Upper lobe of left lung (tissue), 6 donors: ENCODE results near the gene HPRT1. TPM values are rescaled to one million over a fixed set of nuclear protein-coding genes. Genes with fewer than 3 reads are reported as not detected.

ENCODE experiments used
- ATAC-seq, 2 donors: fragments of 200-7000 bp; cut with Tn5 transposase; one replicate each; pipeline ENCODE4 v1.9.1; 2022; ENCODE audit warnings: mild to moderate bottlenecking in 2 of 2, moderate library complexity in 2 of 2; ENCODE audit not compliant: low FRiP score in 2 of 2
- DNase-seq, 2 donors: peaks; one replicate each; pipeline ENCODE4 v3.0.0-alpha.2; 2019 to 2020
- H3K27ac ChIP-seq, 4 donors: fragments of 200-600 bp; sonication (generic); one replicate each; pipeline ENCODE4 v1.5.1; 2016 to 2019
- H3K27me3 ChIP-seq, 4 donors: fragments of 200-600 bp; sonication (generic); one replicate each; pipeline ENCODE4 v1.5.1; 2017 to 2019
- H3K36me3 ChIP-seq, 4 donors: fragments of 200-600 bp; sonication (generic); one replicate each; pipeline ENCODE4 v1.5.1; 2016 to 2019
- H3K4me1 ChIP-seq, 4 donors: fragments of 200-600 bp; sonication (generic); one replicate each; pipeline ENCODE4 v1.5.1; 2018 to 2019
- H3K4me3 ChIP-seq, 4 donors: fragments of 200-600 bp; sonication (generic); one replicate each; pipeline ENCODE4 v1.5.1; 2017 to 2019; ENCODE audit warnings: mild to moderate bottlenecking in 2 of 4, moderate library complexity in 1 of 4
- H3K9me3 ChIP-seq, 4 donors: fragments of 200-600 bp; sonication (generic); one replicate each; pipeline ENCODE4 v1.5.1; 2018 to 2019
- EP300 ChIP-seq, 4 donors: sonication (generic); formaldehyde crosslinking; IDR thresholded peaks; one replicate each; pipeline ENCODE4 v1.5.1; 2017; ENCODE audit warnings: antibody characterized with exemption in 4 of 4, control low read depth in 2 of 4
- POLR2A ChIP-seq, 4 donors: fragments of 450-650 bp; IDR thresholded peaks; one replicate each; pipeline ENCODE4 v1.5.1; 2016 to 2017; ENCODE audit warnings: antibody characterized with exemption in 4 of 4, mild to moderate bottlenecking in 2 of 4
- POLR2AphosphoS5 ChIP-seq, 2 donors: sonication (generic); formaldehyde crosslinking; IDR thresholded peaks; one replicate each; pipeline ENCODE4 v1.5.1; 2017; ENCODE audit warnings: antibody characterized with exemption in 2 of 2
- WGBS, 2 donors: methylation state at CpG; one replicate each; pipeline ENCODE4 v1.1.5; 2017 to 2018; 5-methylcytosine and 5-hydroxymethylcytosine counted together
- total RNA-seq, 6 donors: library from RNA; depleted of rRNA in 4 of 6; stranded (reverse); fragments of >200 nt in 4 of 6; gene quantifications; one replicate each; pipeline versions ENCODE4 v1.1.0 to v1.2.1, GENCODE V29; 2016 to 2021
- TF ChIP-seq, protein P1 (sequence below), 6 experiments: fragments of 450-650 bp in 4 of 6; fragments of 200-600 bp in 2 of 6; sonication (generic) in 2 of 6; IDR thresholded peaks; one replicate each; pipeline ENCODE4 v1.5.1; 2016 to 2019; ENCODE audit warnings: antibody characterized with exemption in 6 of 6
- donor health status: DM: no; HTN: no; CAD: no; lungs with moderate emphysema.
- donor health status: DM: no; HTN: yes; CAD: no; lungs with severe emphysema.

The HPRT1 gene
- total RNA-seq, 6 donors from 2014 or later: 4.4 to 17.2 (median 14.5) TPM

GRCh38 chrX:134480061-134480460, 20.1 kb downstream of the HPRT1 start:
- no peaks in the 10 kb centered on the region for H3K27me3 ChIP-seq
- DNase-seq: no peak
- no peaks in the 10 kb centered on the region for H3K4me1 ChIP-seq
- no peaks in the 10 kb centered on the region for H3K9me3 ChIP-seq
- H3K4me3 ChIP-seq: no peak overlapping the region
- H3K36me3 ChIP-seq: peaks cover 0 to 5% (median 0%) of the 10 kb centered on the region in 4 donors
- no peak for ATAC-seq
- no peak overlapping the region for H3K27ac ChIP-seq
- WGBS, 2 donors: 75 to 82% methylated on average over 1 of the region's 1 CpG
- TF ChIP-seq, protein P1, sequence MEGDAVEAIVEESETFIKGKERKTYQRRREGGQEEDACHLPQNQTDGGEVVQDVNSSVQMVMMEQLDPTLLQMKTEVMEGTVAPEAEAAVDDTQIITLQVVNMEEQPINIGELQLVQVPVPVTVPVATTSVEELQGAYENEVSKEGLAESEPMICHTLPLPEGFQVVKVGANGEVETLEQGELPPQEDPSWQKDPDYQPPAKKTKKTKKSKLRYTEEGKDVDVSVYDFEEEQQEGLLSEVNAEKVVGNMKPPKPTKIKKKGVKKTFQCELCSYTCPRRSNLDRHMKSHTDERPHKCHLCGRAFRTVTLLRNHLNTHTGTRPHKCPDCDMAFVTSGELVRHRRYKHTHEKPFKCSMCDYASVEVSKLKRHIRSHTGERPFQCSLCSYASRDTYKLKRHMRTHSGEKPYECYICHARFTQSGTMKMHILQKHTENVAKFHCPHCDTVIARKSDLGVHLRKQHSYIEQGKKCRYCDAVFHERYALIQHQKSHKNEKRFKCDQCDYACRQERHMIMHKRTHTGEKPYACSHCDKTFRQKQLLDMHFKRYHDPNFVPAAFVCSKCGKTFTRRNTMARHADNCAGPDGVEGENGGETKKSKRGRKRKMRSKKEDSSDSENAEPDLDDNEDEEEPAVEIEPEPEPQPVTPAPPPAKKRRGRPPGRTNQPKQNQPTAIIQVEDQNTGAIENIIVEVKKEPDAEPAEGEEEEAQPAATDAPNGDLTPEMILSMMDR (IDR thresholded peaks at IDR 0.05): no peak
- no peak for TF ChIP-seq POLR2A (IDR thresholded peaks at IDR 0.05)
- TF ChIP-seq POLR2AphosphoS5 (IDR thresholded peaks at IDR 0.05): no peak
- TF ChIP-seq EP300 (IDR thresholded peaks at IDR 0.05): no peak

- no peak overlapping the region for H3K27ac ChIP-seq
- TF ChIP-seq POLR2A (IDR thresholded peaks at IDR 0.05): no peak
- TF ChIP-seq EP300 (IDR thresholded peaks at IDR 0.05): no peak
- TF ChIP-seq POLR2AphosphoS5 (IDR thresholded peaks at IDR 0.05): no peak
- TF ChIP-seq, protein P1 (IDR thresholded peaks at IDR 0.05): no peak
- no peaks in the 10 kb centered on the region for H3K9me3 ChIP-seq
- H3K36me3 ChIP-seq: no peaks in the 10 kb centered on the region
- no peaks in the 10 kb centered on the region for H3K4me1 ChIP-seq
- ATAC-seq: no peak
- no peak for DNase-seq
- no peaks in the 10 kb centered on the region for H3K27me3 ChIP-seq
- no peak overlapping the region for H3K4me3 ChIP-seq
- 80 to 87% methylated on average over 2 of the region's 2 CpGs for WGBS, 2 donors
Measured at GRCh38 chrX:134481339-134481738, 21.4 kb downstream of the HPRT1 start.

- no peaks in the 10 kb centered on the region for H3K4me1 ChIP-seq
Measured at GRCh38 chrX:134482371-134482770, 22.4 kb downstream of the HPRT1 start.

DNA sequence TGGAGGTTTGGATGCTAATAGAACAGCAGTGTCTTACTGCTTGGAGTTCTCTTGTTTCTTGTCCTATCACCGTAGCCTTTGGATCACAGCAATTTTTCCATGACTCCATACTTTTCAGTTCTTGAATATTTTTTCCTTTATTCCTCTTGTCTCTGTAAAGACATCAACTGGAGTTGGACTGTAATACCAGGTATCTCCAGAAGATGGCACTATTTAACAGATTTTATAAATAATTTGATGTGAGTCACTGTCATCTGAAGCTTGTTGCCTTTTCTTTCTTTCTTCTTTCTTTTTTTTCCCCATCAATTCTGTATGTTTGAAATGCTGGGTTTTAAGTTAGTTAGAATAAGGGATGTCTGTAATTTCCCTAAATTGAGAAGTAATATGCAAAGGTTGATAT, 24.1 kb downstream of the HPRT1 start:
- no peak overlapping the region for H3K27ac ChIP-seq
- no peak for DNase-seq
- ATAC-seq: no peak
- no peak overlapping the region for H3K4me3 ChIP-seq
- no peaks in the 10 kb centered on the region for H3K9me3 ChIP-seq
- TF ChIP-seq, protein P1 (IDR thresholded peaks at IDR 0.05): peak; percentile 44 to 62 (median 49)
- no peak for TF ChIP-seq POLR2A (IDR thresholded peaks at IDR 0.05)
- H3K36me3 ChIP-seq: no peaks in the 10 kb centered on the region
- H3K4me1 ChIP-seq: no peaks in the 10 kb centered on the region
- 47 to 62% methylated on average over 1 of the region's 1 CpG for whole genome bisulfite sequencing, 2 donors
- H3K27me3 ChIP-seq: no peaks in the 10 kb centered on the region

More at GRCh38 chrX:134482371-134482770, 22.4 kb downstream of the HPRT1 start:
- TF ChIP-seq EP300 (IDR thresholded peaks at IDR 0.05) (no peak), POLR2A (IDR thresholded peaks at IDR 0.05) (no peak)
- TF ChIP-seq, protein P1 (IDR thresholded peaks at IDR 0.05): no peak
- DNase-seq (no peak), ATAC-seq (no peak)
- H3K27ac ChIP-seq: no peak overlapping the region
- H3K36me3 ChIP-seq: no peaks in the 10 kb centered on the region
- no peaks in the 10 kb centered on the region for H3K9me3 ChIP-seq
- 40 to 67% methylated on average over 3 of the region's 3 CpGs for WGBS, 2 donors
- H3K4me3 ChIP-seq: no peak overlapping the region
- no peaks in the 10 kb centered on the region for H3K27me3 ChIP-seq

- H3K27me3 ChIP-seq: no peaks in the 10 kb centered on the region
- TF ChIP-seq POLR2AphosphoS5 (IDR thresholded peaks at IDR 0.05): no peak
- TF ChIP-seq, protein P1 (IDR thresholded peaks at IDR 0.05): no peak
- TF ChIP-seq POLR2A (IDR thresholded peaks at IDR 0.05): no peak
- no peak for TF ChIP-seq EP300 (IDR thresholded peaks at IDR 0.05)
- no peak for DNase-seq
- ATAC-seq: no peak
- H3K9me3 ChIP-seq: no peaks in the 10 kb centered on the region
- WGBS, 2 donors: 70 to 75% methylated on average over 2 of the region's 2 CpGs
- H3K36me3 ChIP-seq: no peaks in the 10 kb centered on the region
- no peaks in the 10 kb centered on the region for H3K4me1 ChIP-seq
- no peak overlapping the region for H3K4me3 ChIP-seq
- no peak overlapping the region for H3K27ac ChIP-seq
Measured at GRCh38 chrX:134501941-134502340, 42.0 kb downstream of the HPRT1 start.
